HUES48 (cell line): ENCODE data around the gene ELAVL3.
A peak's percentile ranks its signal among the peaks of the same experiment; 100 is the strongest.

Experiments
- H3K27ac ChIP-seq: one replicate; pipeline ENCODE4 v1.7.0; 2013; ENCODE audit warnings: low read depth, low read length, inconsistent platforms
- H3K27me3 ChIP-seq: 2 replicates; pipeline ENCODE4 v1.6.1; 2013; ENCODE audit warnings: mild to moderate bottlenecking, low read length; ENCODE audit not compliant: control insufficient read depth, insufficient read depth
- H3K36me3 ChIP-seq: 2 replicates; pipeline ENCODE4 v1.6.1; 2013; ENCODE audit warnings: low read length; ENCODE audit not compliant: control insufficient read depth, insufficient read depth
- H3K4me1 ChIP-seq: 2 replicates; pipeline ENCODE4 v1.6.1; 2013; ENCODE audit warnings: mild to moderate bottlenecking, low read length; ENCODE audit not compliant: control insufficient read depth, insufficient read depth
- H3K4me3 ChIP-seq: 2 replicates; pipeline ENCODE4 v1.5.1; 2013; ENCODE audit warnings: mild to moderate bottlenecking, low read depth, low read length
- H3K9ac ChIP-seq: 2 replicates; pipeline ENCODE4 v1.6.1; 2013; ENCODE audit warnings: mild to moderate bottlenecking, low read depth, low read length, moderate library complexity
- H3K9me3 ChIP-seq: 2 replicates; pipeline ENCODE4 v1.6.1; 2013; ENCODE audit warnings: low read length; ENCODE audit not compliant: control insufficient read depth, insufficient read depth

ELAVL3 gene

GRCh38 chr19:11480715-11481533, at the start of gene ELAVL3:
ELAVL3 (minus strand) TSS chr19:11481046; CDS start chr19:11480608, 438 bp downstream.
- Histone ChIP-seq H3K9ac (no peak within 1 kb of the TSS), H3K27me3 (peaks cover 28% of the 10 kb centered on the region), H3K9me3 (no peaks in the 10 kb centered on the region), H3K4me3 (peak within 1 kb of the TSS; percentile 30; the same call in 1 of the 2 replicates), H3K27ac (no peak within 1 kb of the TSS), H3K4me1 (peaks cover 4% of the 10 kb centered on the region; the same call in 1 of the 2 replicates), H3K36me3 (no peaks in the 10 kb centered on the region)

DNA sequence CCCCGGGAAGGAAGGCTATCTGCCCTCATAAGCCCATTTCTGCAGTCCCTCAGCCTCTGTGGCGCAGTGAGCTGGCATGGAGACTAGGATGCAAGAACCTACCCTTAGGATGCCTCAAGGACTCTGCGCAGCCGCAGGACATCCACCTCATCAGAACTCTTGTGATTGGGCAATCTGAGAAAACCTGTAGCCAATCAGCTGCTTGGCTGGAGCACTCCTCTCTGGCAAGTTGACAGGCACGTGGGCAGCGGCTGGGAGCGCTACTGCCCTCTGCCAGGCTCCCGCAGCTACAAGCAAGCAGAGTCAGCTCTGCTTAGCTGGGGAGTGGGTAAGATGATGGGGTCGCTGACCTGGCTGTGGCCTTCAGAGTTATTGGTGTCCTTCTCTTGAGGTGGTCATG, 49.6 kb upstream of the ELAVL3 start:
- Histone ChIP-seq H3K27me3 (no peaks in the 10 kb centered on the region; the same call in 1 of the 2 replicates), H3K27ac (no peak overlapping the region), H3K36me3 (no peaks in the 10 kb centered on the region), H3K4me1 (no peaks in the 10 kb centered on the region), H3K9ac (no peak overlapping the region), H3K9me3 (no peaks in the 10 kb centered on the region), H3K4me3 (no peak overlapping the region)

DNA sequence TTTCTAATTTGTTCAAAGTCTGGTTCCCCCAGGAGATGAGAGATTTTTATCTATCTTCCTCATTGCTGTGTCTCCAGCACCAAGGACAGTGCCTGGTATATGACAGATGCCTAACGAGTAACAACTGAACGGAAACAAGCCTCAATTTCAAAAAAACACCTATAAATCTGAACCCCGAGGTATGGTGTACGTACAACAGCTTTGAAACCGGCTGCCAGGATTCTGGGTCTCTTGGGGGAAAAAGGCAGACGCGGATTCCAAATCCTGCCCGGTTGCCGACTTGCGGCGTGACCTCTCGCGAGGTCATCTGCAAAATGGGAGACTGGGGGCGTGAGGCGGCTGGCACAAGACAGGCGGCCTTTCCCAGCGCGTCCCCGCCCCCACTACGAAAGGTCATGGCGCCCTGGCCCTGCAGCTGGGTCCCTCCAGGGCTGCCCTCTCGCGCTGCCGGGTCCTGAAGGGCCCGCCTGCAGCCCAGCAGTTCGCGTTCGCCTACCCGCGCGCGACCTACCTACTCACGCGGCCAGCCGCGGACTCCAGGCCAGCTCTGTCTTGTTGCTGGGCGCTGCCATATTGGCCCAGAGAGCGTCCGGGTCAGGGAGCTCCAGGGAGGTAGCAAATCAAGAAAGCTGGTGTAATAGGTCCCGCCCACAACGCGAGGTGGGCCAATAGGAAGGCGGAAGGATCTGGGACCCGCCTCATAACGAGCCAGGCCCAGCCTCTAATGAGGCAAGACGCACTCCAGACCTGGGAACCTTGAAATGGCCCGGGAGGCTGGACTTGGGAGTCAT, 47.9 kb upstream of the ELAVL3 start, which contains the start of gene ECSIT:
Gene ECSIT, minus strand, starts transcription at position 584 of the 791 bp plus-strand sequence. CDS start 9,964 bp downstream, outside the sequence.
- Histone ChIP-seq H3K27ac (peak within 1 kb of the TSS; percentile 96), H3K27me3 (no peaks in the 10 kb centered on the region), H3K36me3 (no peaks in the 10 kb centered on the region), H3K9ac (peak within 1 kb of the TSS; percentile 88), H3K4me1 (no peaks in the 10 kb centered on the region), H3K4me3 (peak within 1 kb of the TSS; percentile 90), H3K9me3 (no peaks in the 10 kb centered on the region)

DNA sequence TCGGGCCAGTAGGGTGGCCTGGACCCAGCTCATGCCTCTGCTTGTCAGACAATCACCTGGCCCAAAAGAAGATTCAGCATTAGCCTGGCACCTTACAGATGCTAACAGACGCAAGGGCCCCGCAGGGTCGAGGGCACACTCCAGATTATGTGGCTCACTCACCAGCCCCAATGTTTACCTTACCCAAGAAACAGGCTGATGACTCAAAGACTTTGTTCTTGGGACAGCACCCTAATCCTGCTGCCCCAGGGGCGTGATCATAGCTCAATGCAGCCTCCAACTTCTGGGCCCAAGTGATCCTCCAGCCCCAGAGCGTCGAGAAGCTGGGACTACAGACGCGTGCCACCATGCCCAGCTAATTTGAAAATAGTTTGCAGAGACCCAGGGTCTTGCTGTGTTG, 38.3 kb upstream of the ELAVL3 start:
- H3K9me3 ChIP-seq: no peaks in the 10 kb centered on the region
- no peak overlapping the region for H3K9ac ChIP-seq
- no peaks in the 10 kb centered on the region for H3K27me3 ChIP-seq
- no peaks in the 10 kb centered on the region for H3K4me1 ChIP-seq
- H3K36me3 ChIP-seq: peaks cover 10% of the 10 kb centered on the region; the same call in 1 of the 2 replicates
- H3K4me3 ChIP-seq: no peak overlapping the region
- no peak overlapping the region for H3K27ac ChIP-seq

- Histone ChIP-seq H3K36me3 (peaks cover 32% of the 10 kb centered on the region), H3K4me1 (no peaks in the 10 kb centered on the region), H3K9me3 (no peaks in the 10 kb centered on the region), H3K9ac (no peak overlapping the region), H3K4me3 (no peak overlapping the region), H3K27me3 (no peaks in the 10 kb centered on the region), H3K27ac (no peak overlapping the region)
These were observed 33.1 kb upstream of the ELAVL3 start for GRCh38 chr19:11513946-11514345.

DNA sequence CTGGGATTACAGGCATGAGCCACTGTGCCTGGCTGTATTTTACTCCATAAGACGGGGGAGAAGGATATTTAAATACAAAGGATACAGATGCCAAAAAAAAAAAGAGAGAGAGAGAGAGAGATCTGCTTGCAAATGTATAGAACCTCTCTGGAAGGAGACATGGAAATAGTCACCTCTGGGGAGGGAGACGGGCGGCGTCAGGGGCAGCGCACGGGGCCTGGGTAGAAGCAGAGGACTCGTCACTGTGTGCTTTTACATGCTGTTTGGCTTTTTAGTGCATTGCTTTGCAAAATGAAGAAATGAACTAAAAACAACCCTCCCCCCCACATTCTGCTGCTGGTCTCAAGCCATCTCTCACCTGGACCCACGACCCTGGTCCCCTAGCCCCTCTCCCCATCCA, 29.6 kb upstream of the ELAVL3 start:
- H3K27me3 ChIP-seq: no peaks in the 10 kb centered on the region
- H3K27ac ChIP-seq: no peak overlapping the region
- H3K9me3 ChIP-seq: no peaks in the 10 kb centered on the region
- H3K9ac ChIP-seq: no peak overlapping the region
- H3K4me3 ChIP-seq: no peak overlapping the region
- H3K36me3 ChIP-seq: peaks cover 26% of the 10 kb centered on the region
- peaks cover 4% of the 10 kb centered on the region; the same call in 1 of the 2 replicates for H3K4me1 ChIP-seq

DNA sequence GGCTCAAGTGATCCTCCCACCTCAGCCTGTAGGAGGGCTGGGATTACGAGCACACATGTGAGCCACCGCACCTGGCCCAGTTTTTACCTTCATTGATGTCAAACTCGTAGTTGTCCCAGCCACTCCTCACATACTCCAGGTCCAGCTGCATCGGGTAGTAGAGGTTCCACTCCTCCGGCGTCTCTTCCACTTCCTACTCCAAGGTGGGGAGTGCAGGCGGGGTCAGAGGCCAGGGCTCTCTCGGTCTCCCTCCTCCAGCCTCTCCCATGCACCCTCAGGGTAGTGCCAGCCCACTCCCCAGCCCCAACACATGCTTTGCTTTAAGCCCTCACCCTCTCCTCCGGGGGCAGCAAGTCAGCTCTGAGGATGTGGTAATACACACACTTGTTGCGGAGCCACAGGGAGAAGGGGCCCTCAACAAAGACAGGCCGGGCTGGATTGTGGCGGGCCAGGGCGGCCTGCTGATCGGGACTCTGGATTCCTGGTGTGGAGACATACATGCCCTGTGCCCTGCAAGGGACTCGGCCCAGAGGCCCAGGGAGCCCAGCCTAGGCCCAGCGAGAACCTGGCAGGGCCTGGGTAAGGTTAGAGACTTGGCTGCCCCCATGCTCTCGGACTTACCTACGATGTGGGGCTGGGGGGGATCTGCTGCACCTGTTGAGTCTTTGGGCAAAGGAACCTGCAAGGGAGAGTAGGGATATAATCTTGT, 26.7 kb upstream of the ELAVL3 start:
- peaks cover 15% of the 10 kb centered on the region; the same call in 1 of the 2 replicates for H3K36me3 ChIP-seq
- H3K4me1 ChIP-seq: peaks cover 10% of the 10 kb centered on the region
- no peaks in the 10 kb centered on the region for H3K27me3 ChIP-seq
- no peak overlapping the region for H3K9ac ChIP-seq
- no peaks in the 10 kb centered on the region for H3K9me3 ChIP-seq
- no peak overlapping the region for H3K27ac ChIP-seq
- H3K4me3 ChIP-seq: no peak overlapping the region

DNA sequence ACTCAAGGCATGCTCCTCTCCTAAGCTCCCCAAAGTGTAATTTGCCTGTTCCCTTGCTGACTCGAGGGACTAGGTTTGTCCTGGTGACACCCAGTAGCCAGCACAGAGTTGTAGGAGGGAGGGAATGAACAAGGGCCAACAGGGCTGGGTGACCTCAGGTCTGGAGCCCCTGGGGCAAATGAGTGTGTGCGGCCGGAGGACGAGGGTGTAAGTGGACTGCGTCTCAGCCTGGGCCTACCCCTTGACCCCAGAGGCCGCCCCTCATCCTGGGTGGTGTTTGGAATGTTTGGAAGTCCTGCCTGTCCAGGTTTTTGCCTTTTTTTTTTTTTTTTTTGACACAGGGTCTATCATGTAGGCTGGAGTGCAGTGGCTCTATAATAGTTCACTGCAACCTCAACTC, 26.1 kb upstream of the ELAVL3 start:
- H3K9me3 ChIP-seq: no peaks in the 10 kb centered on the region
- no peaks in the 10 kb centered on the region for H3K27me3 ChIP-seq
- no peak overlapping the region for H3K4me3 ChIP-seq
- 0 out of 2 replicates have a peak, but pooled peaks cover 10% of the 10 kb centered on the region for H3K36me3 ChIP-seq
- no peak overlapping the region for H3K27ac ChIP-seq
- no peak overlapping the region for H3K9ac ChIP-seq
- peaks cover 10% of the 10 kb centered on the region for H3K4me1 ChIP-seq

- H3K27ac ChIP-seq: peak overlapping the region; percentile 95
- peaks cover 10% of the 10 kb centered on the region for H3K4me1 ChIP-seq
- peak overlapping the region; percentile 83 for H3K4me3 ChIP-seq
- 0 out of 2 replicates have a peak, but pooled peaks cover 4% of the 10 kb centered on the region for H3K36me3 ChIP-seq
- H3K27me3 ChIP-seq: no peaks in the 10 kb centered on the region
- peak overlapping the region; percentile 67 for H3K9ac ChIP-seq
- no peaks in the 10 kb centered on the region for H3K9me3 ChIP-seq
These were observed 25.3 kb upstream of the ELAVL3 start for GRCh38 chr19:11506101-11506555.

- H3K4me1 ChIP-seq: peaks cover 10% of the 10 kb centered on the region
- peak within 1 kb of the TSS; percentile 95 for H3K27ac ChIP-seq
- H3K27me3 ChIP-seq: no peaks in the 10 kb centered on the region
- peak within 1 kb of the TSS; percentile 90 for H3K9ac ChIP-seq
- peak within 1 kb of the TSS; percentile 83 for H3K4me3 ChIP-seq
- H3K36me3 ChIP-seq: 0 out of 2 replicates have a peak, but pooled peaks cover 3% of the 10 kb centered on the region
- no peaks in the 10 kb centered on the region for H3K9me3 ChIP-seq
These were observed 24.8 kb upstream of the ELAVL3 start, which contains the start of gene ZNF653 for GRCh38 chr19:11505504-11506100. ZNF653 (minus strand) TSS chr19:11505839; CDS start chr19:11505786, 53 bp downstream.
